Upper lobe of right lung (tissue), 1 donor: ENCODE results near the gene INS. TPM values are rescaled to one million over a fixed set of nuclear protein-coding genes. Genes with fewer than 3 reads are reported as not detected.

Experiments used
- ATAC-seq: fragments of 200-7000 bp; cut with Tn5 transposase; one replicate; pipeline ENCODE4 v1.9.1; 2020; ENCODE audit warnings: mild to moderate bottlenecking, moderate library complexity
- DNase-seq: peaks from one replicate; pipeline ENCODE4 v3.0.0-alpha.2; 2020
- H3K27ac ChIP-seq: fragments of 200-600 bp; one replicate; pipeline ENCODE4 v1.8.0; 2022
- H3K27me3 ChIP-seq: fragments of 200-600 bp; one replicate; pipeline ENCODE4 v1.8.0; 2022; ENCODE audit warnings: mild to moderate bottlenecking
- H3K36me3 ChIP-seq: fragments of 200-600 bp; one replicate; pipeline ENCODE4 v1.8.0; 2022
- H3K4me1 ChIP-seq: fragments of 200-600 bp; one replicate; pipeline ENCODE4 v1.8.0; 2022
- H3K4me3 ChIP-seq: fragments of 200-600 bp; one replicate; pipeline ENCODE4 v1.8.0; 2022; ENCODE audit warnings: mild to moderate bottlenecking
- H3K9me3 ChIP-seq: fragments of 200-600 bp; one replicate; pipeline ENCODE4 v1.8.0; 2022
- CTCF ChIP-seq: fragments of 200-600 bp; IDR thresholded peaks from one replicate; pipeline ENCODE4 v1.8.0; 2022; ENCODE audit warnings: antibody characterized with exemption
- intact Hi-C: fragments of 100-400 bp; cut with DNase I; formaldehyde crosslinking; loops from one replicate; pipeline ENCODE4 v1.11.0; 2022
- total RNA-seq: library from RNA; stranded (reverse); fragmentation: NEBNext Ultra II Directional; extraction: Animal tissue kit (Norgen Biotek cat#: 25700); gene quantifications from one replicate; pipeline ENCODE4 v1.2.1, GENCODE V29; 2021
- donor health status: DM: no; HTN: yes; CAD: no; lungs with severe emphysema.

INS gene
- total RNA-seq, 1 donor from 2014 or later = not detected

GRCh38 chr11:2137202-2138067 lies 23.6 kb downstream of the INS start:
- no peak for TF ChIP-seq CTCF
- Histone ChIP-seq H3K36me3 (no peaks in the 10 kb centered on the region), H3K27ac (no peak overlapping the region), H3K9me3 (no peaks in the 10 kb centered on the region), H3K4me1 (peaks cover 7% of the 10 kb centered on the region), H3K27me3 (peaks cover 74% of the 10 kb centered on the region), H3K4me3 (peak overlapping the region; percentile 26)
- ATAC-seq (peak; percentile 45), DNase-seq (no peak)
- intact Hi-C loops = no loop called here

- DNase-seq = no peak
- Histone ChIP-seq H3K9me3 (no peaks in the 10 kb centered on the region), H3K4me1 (peaks cover 7% of the 10 kb centered on the region), H3K36me3 (no peaks in the 10 kb centered on the region), H3K27ac (no peak overlapping the region), H3K4me3 (no peak overlapping the region), H3K27me3 (peaks cover 69% of the 10 kb centered on the region)
- intact Hi-C loops = no loop called here
- ATAC-seq = no peak
- no peak for TF ChIP-seq CTCF
Measured at GRCh38 chr11:2136952-2137201, 24.1 kb downstream of the INS start.

GRCh38 chr11:2136209-2136951 lies 24.6 kb downstream of the INS start:
- Histone ChIP-seq H3K36me3 (no peaks in the 10 kb centered on the region), H3K27ac (no peak overlapping the region), H3K4me1 (peaks cover 7% of the 10 kb centered on the region), H3K4me3 (no peak overlapping the region), H3K9me3 (no peaks in the 10 kb centered on the region), H3K27me3 (peaks cover 64% of the 10 kb centered on the region)
- DNase-seq (no peak), ATAC-seq (no peak)
- no peak for TF ChIP-seq CTCF
- intact Hi-C loops = no loop called here

- Histone ChIP-seq H3K9me3 (no peaks in the 10 kb centered on the region), H3K36me3 (no peaks in the 10 kb centered on the region), H3K4me3 (no peak overlapping the region), H3K27me3 (peaks cover 57% of the 10 kb centered on the region), H3K27ac (no peak overlapping the region), H3K4me1 (peaks cover 7% of the 10 kb centered on the region)
- DNase-seq (no peak), ATAC-seq (no peak)
- intact Hi-C loops = no loop called here
- no peak for TF ChIP-seq CTCF
Measured at GRCh38 chr11:2135648-2136201, 25.3 kb downstream of the INS start.

GRCh38 chr11:2135018-2135569 lies 25.9 kb downstream of the INS start:
- no peak overlapping the region for H3K4me3 ChIP-seq

More at GRCh38 chr11:2135018-2135569, 25.9 kb downstream of the INS start:
- Histone ChIP-seq H3K27me3 (peaks cover 51% of the 10 kb centered on the region), H3K27ac (no peak overlapping the region), H3K36me3 (no peaks in the 10 kb centered on the region), H3K9me3 (no peaks in the 10 kb centered on the region), H3K4me1 (peaks cover 7% of the 10 kb centered on the region)
- ATAC-seq (no peak), DNase-seq (no peak)
- intact Hi-C loops = no loop called here
- no peak for TF ChIP-seq CTCF
